IMR-90 (cell line): ENCODE data around the gene TLR1. TPM values are rescaled to one million over a fixed set of nuclear protein-coding genes. Genes with fewer than 3 reads are reported as not detected.
"Not testable (repeated sequence)": the region's sequence is repeated elsewhere in the genome, so short reads cannot be mapped to it uniquely, and the experiment has no call there.

Source experiments
- ATAC-seq: fragments of 200-7000 bp; cut with Tn5 transposase; 2 replicates; pipeline ENCODE4 v1.9.1; 2020; ENCODE audit warnings: low read depth, mild to moderate bottlenecking, moderate library complexity
- BruUV-seq: library from RNA; stranded (reverse); fragments of 400-500 nt; replicated peaks from 2 replicates; lab custom pipeline; 2021; lab: Mats Ljungman, UMichigan
- CTCF ChIA-PET: fragments of 300-600 bp; formaldehyde crosslinking; extraction: SDS; loops from one replicate; lab custom pipeline; 2021; ENCODE audit warnings: antibody characterized with exemption; lab: Yijun Ruan, JAX
- POLR2A ChIA-PET: fragments of 300-600 bp; sonication (Branson Sonifier 250); formaldehyde crosslinking; loops from one replicate; lab custom pipeline; 2022; ENCODE audit warnings: antibody characterized with exemption; ENCODE audit not compliant: unreplicated experiment; lab: Charles Lee
- DNase-seq: peaks from one replicate; pipeline ENCODE4 v3.0.0; 2013
- H2AFZ ChIP-seq: replicated peaks from 2 replicates; pipeline ENCODE3; 2013; ENCODE audit warnings: low read length, mild to moderate bottlenecking; ENCODE audit not compliant: poor library complexity
- H2AK5ac ChIP-seq: 2 replicates; pipeline ENCODE4 v1.6.1; 2013; ENCODE audit warnings: low read depth, low read length, inconsistent platforms
- H2AK9ac ChIP-seq: replicated peaks from 2 replicates; pipeline ENCODE3; 2013; ENCODE audit warnings: mild to moderate bottlenecking, low read depth, low read length, moderate library complexity; ENCODE audit not compliant: poor library complexity
- H2BK120ac ChIP-seq: 2 replicates; pipeline ENCODE4 v1.6.1; 2013; ENCODE audit warnings: low read depth, low read length, inconsistent platforms
- H2BK15ac ChIP-seq: 3 replicates; pipeline ENCODE4 v1.6.1; 2013; ENCODE audit warnings: low read depth, low read length, inconsistent platforms
- H2BK20ac ChIP-seq: 2 replicates; pipeline ENCODE4 v1.6.1; 2013; ENCODE audit warnings: low read depth, mild to moderate bottlenecking, inconsistent platforms, low read length, moderate library complexity
- H2BK5ac ChIP-seq: 2 replicates; pipeline ENCODE4 v1.6.1; 2013; ENCODE audit warnings: mild to moderate bottlenecking, low read depth, low read length, inconsistent platforms; ENCODE audit not compliant: poor library complexity, severe bottlenecking
- H3K14ac ChIP-seq: replicated peaks from 2 replicates; pipeline ENCODE4 v1.6.1; 2013; ENCODE audit warnings: low read depth, low read length, inconsistent platforms
- H3K18ac ChIP-seq: 2 replicates; pipeline ENCODE4 v1.6.1; 2013; ENCODE audit warnings: low read depth, low read length, control low read depth
- H3K23ac ChIP-seq: 2 replicates; pipeline ENCODE4 v1.6.1; 2013; ENCODE audit warnings: low read depth, low read length, inconsistent platforms
- H3K27ac ChIP-seq: 2 replicates; pipeline ENCODE4 v1.5.1; 2013; ENCODE audit warnings: mild to moderate bottlenecking, control low read depth, low read length; ENCODE audit not compliant: insufficient read depth
- H3K27me3 ChIP-seq: 2 replicates; pipeline ENCODE4 v1.6.1; 2013; ENCODE audit warnings: low read length; ENCODE audit not compliant: control insufficient read depth, insufficient read depth
- H3K36me3 ChIP-seq: 2 replicates; pipeline ENCODE4 v1.6.1; 2013; ENCODE audit warnings: low read length, mixed read lengths; ENCODE audit not compliant: control insufficient read depth, insufficient read depth
- H3K4ac ChIP-seq: 2 replicates; pipeline ENCODE4 v1.6.1; 2013; ENCODE audit warnings: low read depth, low read length, inconsistent platforms
- H3K4me1 ChIP-seq: 2 replicates; pipeline ENCODE4 v1.6.1; 2013; ENCODE audit warnings: low read length, mixed read lengths; ENCODE audit not compliant: control insufficient read depth, insufficient read depth
- H3K4me2 ChIP-seq: 2 replicates; pipeline ENCODE4 v1.6.1; 2013; ENCODE audit warnings: low read depth, mild to moderate bottlenecking, control low read depth, low read length, moderate library complexity
- H3K4me3 ChIP-seq: 2 replicates; pipeline ENCODE4 v1.5.1; 2013; ENCODE audit warnings: low read depth, mild to moderate bottlenecking, control low read depth, low read length, moderate library complexity; ENCODE audit not compliant: insufficient read depth
- H3K56ac ChIP-seq: 2 replicates; pipeline ENCODE4 v1.6.1; 2013; ENCODE audit warnings: low read length, inconsistent platforms; ENCODE audit not compliant: insufficient read depth; ENCODE audit errors: extremely low read depth
- H3K79me1 ChIP-seq, 2 experiments: 2 replicates each; pipeline ENCODE4 v1.6.1; 2013; ENCODE audit warnings: low read length in 2 of 2, inconsistent platforms in 1 of 2, low read depth in 1 of 2
- H3K9ac ChIP-seq: 2 replicates; pipeline ENCODE4 v1.6.1; 2013; ENCODE audit warnings: low read depth, low read length, control low read depth
- H3K9me1 ChIP-seq: 2 replicates; pipeline ENCODE4 v1.6.1; 2013; ENCODE audit warnings: low read length, inconsistent platforms; ENCODE audit not compliant: insufficient read depth
- H3K9me3 ChIP-seq: 2 replicates; pipeline ENCODE4 v1.6.1; 2013; ENCODE audit warnings: low read length; ENCODE audit not compliant: control insufficient read depth, insufficient read depth
- H4K20me1 ChIP-seq: 2 replicates; pipeline ENCODE4 v1.6.1; 2013; ENCODE audit warnings: low read length, inconsistent platforms; ENCODE audit not compliant: insufficient read depth
- H4K5ac ChIP-seq: 2 replicates; pipeline ENCODE4 v1.6.1; 2013; ENCODE audit warnings: mild to moderate bottlenecking, low read depth, low read length, control low read depth
- H4K8ac ChIP-seq, 2 experiments: 2 replicates each; pipeline ENCODE4 v1.6.1; 2013; ENCODE audit warnings: low read depth in 2 of 2, low read length in 2 of 2, control low read depth in 1 of 2, inconsistent platforms in 1 of 2
- H4K91ac ChIP-seq: 2 replicates; pipeline ENCODE4 v1.6.1; 2013; ENCODE audit warnings: low read depth, low read length, inconsistent platforms; ENCODE audit not compliant: insufficient read depth
- WGBS, 2 experiments: methylation state at CpG; one replicate each; pipeline versions ENCODE4 v1.1.5 to v1.1.7; 2013; ENCODE audit warnings: missing lambda C conversion rate in 2 of 2; ENCODE audit not compliant: insufficient read length in 1 of 2; ENCODE audit errors: extremely low coverage in 2 of 2; 5-methylcytosine and 5-hydroxymethylcytosine counted together
- dilution Hi-C: fragments of 300-500 bp; cut with HindIII; formaldehyde crosslinking; loops from one replicate; pipeline ENCODE4 v1.14.3; 2018; ENCODE audit warnings: low sequenced_read_pairs; ENCODE audit not compliant: unreplicated experiment
- in situ Hi-C: fragments of 300-500 bp; cut with MboI; formaldehyde crosslinking; loops from 3 replicates; pipeline ENCODE4 v1.14.3; 2019; ENCODE audit warnings: low sequenced_read_pairs, inconsistent platforms, mixed read lengths
- intact Hi-C: fragments of 100-400 bp; cut with micrococcal nuclease; formaldehyde crosslinking; loops from 2 replicates; pipeline ENCODE4 v1.10.0; 2022
- polyA plus RNA-seq, 3 experiments: library from polyadenylated mRNA; depleted of rRNA; stranded (reverse); fragments of >200 nt; gene quantifications; 2 replicates each; pipeline ENCODE4 v1.2.3, GENCODE V29; 2012; ENCODE audit warnings: low replicate concordance in 1 of 3
- total RNA-seq: library from RNA; depleted of rRNA; stranded (reverse); fragments of >200 nt; gene quantifications from 2 replicates; pipeline ENCODE4 v1.2.3, GENCODE V29; 2012

TLR1 gene
- total and polyA plus RNA-seq, 2 of the 4 experiments (the other 2 are of a cell fraction) = 0.24 to 1.1 TPM

DNA sequence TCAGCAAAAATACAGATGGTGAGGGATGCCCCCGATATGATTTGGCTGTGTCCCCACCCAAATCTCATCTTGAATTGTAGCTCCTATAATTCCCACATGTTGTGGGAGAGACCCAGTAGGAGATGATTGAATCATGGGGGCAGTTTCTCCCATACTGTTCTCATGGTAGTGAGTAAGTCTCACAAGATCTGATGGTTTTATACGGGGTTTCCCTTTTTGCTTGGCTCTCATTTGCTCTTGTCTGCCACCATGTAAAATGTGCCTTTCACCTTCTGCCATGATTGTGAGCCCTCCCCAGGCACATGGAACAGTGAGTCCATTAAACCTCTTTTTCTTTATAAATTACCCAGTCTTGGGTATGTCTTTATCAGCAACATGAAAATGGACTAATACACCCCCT is 37.7 kb downstream of the TLR1 start:
- POLR2A ChIA-PET, DNase-seq, H3K9me3 ChIP-seq, H3K79me1 ChIP-seq, H2BK5ac ChIP-seq, H3K36me3 ChIP-seq, H3K18ac ChIP-seq, in situ Hi-C loops, BruUV-seq, H3K4me3 ChIP-seq, H4K91ac ChIP-seq, H3K27me3 ChIP-seq, H2BK120ac ChIP-seq, H3K23ac ChIP-seq, H3K4me1 ChIP-seq, ATAC-seq, H2AK5ac ChIP-seq, H4K5ac ChIP-seq, H3K27ac ChIP-seq, H3K9me1 ChIP-seq, H2BK20ac ChIP-seq, H2AFZ ChIP-seq, H2AK9ac ChIP-seq, H3K9ac ChIP-seq, H3K56ac ChIP-seq, H3K4me2 ChIP-seq, H3K14ac ChIP-seq, H2BK15ac ChIP-seq, H4K8ac ChIP-seq, dilution Hi-C loops, H4K20me1 ChIP-seq, H3K4ac ChIP-seq: not testable (repeated sequence)
- intact Hi-C loops = loop anchor here (5.0 kb wide), 1 partner anchor 35 kb away; the partner anchor contains the start of gene TLR1
- CTCF ChIA-PET = interaction anchor here (0.6 kb wide), 1 partner anchor 104 kb away, joined by 3 read pairs; no protein-coding TSS in a partner anchor
- WGBS, 2 experiments = no CpG with 5 or more reads among the region's 2 CpGs
